ENCODE results near the gene PTPRN2. TPM values are rescaled to one million over a fixed set of nuclear protein-coding genes. Genes with fewer than 3 reads are reported as not detected.

PTPRN2 gene
- total RNA-seq, 1 experiment from 2014 or later, result 2.1 TPM

GRCh38 chr7:157792241-157793086, 795.2 kb downstream of the PTPRN2 start (continued):
- TF ChIP-seq, protein P1, sequence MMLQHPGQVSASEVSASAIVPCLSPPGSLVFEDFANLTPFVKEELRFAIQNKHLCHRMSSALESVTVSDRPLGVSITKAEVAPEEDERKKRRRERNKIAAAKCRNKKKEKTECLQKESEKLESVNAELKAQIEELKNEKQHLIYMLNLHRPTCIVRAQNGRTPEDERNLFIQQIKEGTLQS (IDR thresholded peaks at IDR 0.05), result no peak
- no peak for TF ChIP-seq POLR2A (IDR thresholded peaks at IDR 0.05; ENCODE audit: borderline replicate concordance, extremely low read depth, insufficient read depth, insufficient read length)

DNA sequence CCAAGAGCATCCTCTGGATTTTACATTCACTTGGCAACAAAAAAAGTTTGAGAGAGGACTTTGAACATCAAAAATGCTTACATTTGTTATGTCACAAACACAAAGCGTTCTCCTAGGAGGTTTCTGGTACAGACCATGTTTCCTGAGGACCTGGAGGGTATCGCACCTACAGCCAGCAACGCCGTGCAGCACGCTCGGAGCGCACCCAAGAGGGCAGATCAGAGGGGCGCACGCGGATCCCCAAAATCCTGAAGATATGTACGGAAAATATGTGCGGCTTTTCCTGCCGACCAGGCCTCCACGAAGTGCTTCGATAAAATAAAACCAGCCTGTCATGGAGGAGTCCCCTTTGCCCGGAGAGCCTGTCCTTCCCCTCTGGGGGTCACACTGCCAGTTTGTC, 796.0 kb downstream of the PTPRN2 start:
- CTCF ChIA-PET, result no interaction called here
- no peak for TF ChIP-seq SP1 (IDR thresholded peaks at IDR 0.05; ENCODE audit: low read depth)
- no peak for TF ChIP-seq ELF1 (IDR thresholded peaks at IDR 0.05; ENCODE audit: borderline replicate concordance, low read depth)
- Histone ChIP-seq H2AFZ (ENCODE audit: low read depth, low read length, poor library complexity, severe bottlenecking) (no peak overlapping the region), H3K79me2 (ENCODE audit: insufficient read depth, low read length) (no peaks in the 10 kb centered on the region), H3K4me3 (replicated peaks in 1 of 2; ENCODE audit: low read depth in 1 of 2, low read length in 2 of 2) (no peak overlapping the region), H3K27me3 (ENCODE audit: insufficient read depth, low read length) (no peaks in the 10 kb centered on the region), H3K4me1 (ENCODE audit: control insufficient read depth in 1 of 2, insufficient read depth in 2 of 2, low read length in 2 of 2) (no peaks in the 10 kb centered on the region), H3K36me3 (ENCODE audit: control insufficient read depth in 1 of 2, insufficient read depth in 2 of 2, low read length in 2 of 2) (no peaks in the 10 kb centered on the region), H3K9ac (ENCODE audit: low read length) (no peak overlapping the region), H3K9me2 (ENCODE audit: insufficient read depth) (no peaks in the 10 kb centered on the region), H3K4me2 (ENCODE audit: low read length) (no peak overlapping the region), H4K20me1 (ENCODE audit: insufficient read depth) (no peaks in the 10 kb centered on the region), H3K27ac (ENCODE audit: low read depth, low read length) (no peak overlapping the region), H3K9me3 (ENCODE audit: control insufficient read depth in 1 of 2, insufficient read depth in 1 of 2, low read depth in 1 of 2, low read length in 2 of 2) (no peaks in the 10 kb centered on the region)
- DNase-seq (ENCODE audit: low read depth, low spot score), result no peak
- RAD21 ChIA-PET (ENCODE audit: low non-redundant PET in 1 of 2, low total read pairs in 2 of 2, uncharacterized antibody in 2 of 2, unreplicated experiment in 2 of 2), result no interaction called here
- ATAC-seq, result no peak
- intact Hi-C loops (cut with micrococcal nuclease), result no loop called here
- POLR2A ChIA-PET, result no interaction called here
- BruUV-seq (replicated peaks), result no TSS peak

- no peak overlapping the region for H3K27ac ChIP-seq (ENCODE audit: low read depth, low read length)
- H3K9ac ChIP-seq (ENCODE audit: low read length), result no peak overlapping the region
- H3K79me2 ChIP-seq (ENCODE audit: insufficient read depth, low read length), result no peaks in the 10 kb centered on the region
- no peaks in the 10 kb centered on the region for H4K20me1 ChIP-seq (ENCODE audit: insufficient read depth)
- intact Hi-C loops (cut with micrococcal nuclease), result no loop called here
- no peak for DNase-seq (ENCODE audit: low read depth, low spot score)
- POLR2A ChIA-PET, result no interaction called here
- no peaks in the 10 kb centered on the region for H3K9me2 ChIP-seq (ENCODE audit: insufficient read depth)
- H3K4me2 ChIP-seq (ENCODE audit: low read length), result no peak overlapping the region
- CTCF ChIA-PET, result no interaction called here
- ATAC-seq, result no peak
- no peaks in the 10 kb centered on the region for H3K4me1 ChIP-seq (ENCODE audit: control insufficient read depth in 1 of 2, insufficient read depth in 2 of 2, low read length in 2 of 2)
- H2AFZ ChIP-seq (ENCODE audit: low read depth, low read length, poor library complexity, severe bottlenecking), result no peak overlapping the region
- no TSS peak for BruUV-seq (replicated peaks)
- H3K4me3 ChIP-seq (replicated peaks in 1 of 2; ENCODE audit: low read depth in 1 of 2, low read length in 2 of 2), result no peak overlapping the region
- RAD21 ChIA-PET (ENCODE audit: low non-redundant PET in 1 of 2, low total read pairs in 2 of 2, uncharacterized antibody in 2 of 2, unreplicated experiment in 2 of 2), result no interaction called here
- H3K36me3 ChIP-seq (ENCODE audit: control insufficient read depth in 1 of 2, insufficient read depth in 2 of 2, low read length in 2 of 2), result no peaks in the 10 kb centered on the region
- H3K9me3 ChIP-seq (ENCODE audit: control insufficient read depth in 1 of 2, insufficient read depth in 1 of 2, low read depth in 1 of 2, low read length in 2 of 2), result no peaks in the 10 kb centered on the region
- no peaks in the 10 kb centered on the region for H3K27me3 ChIP-seq (ENCODE audit: insufficient read depth, low read length)
- TF ChIP-seq POLR2A (IDR thresholded peaks at IDR 0.05; ENCODE audit: borderline replicate concordance, extremely low read depth, insufficient read depth, insufficient read length) (no peak), ZNF274 (IDR thresholded peaks at IDR 0.05; ENCODE audit: low read depth, low read length) (no peak), SIN3A (IDR thresholded peaks at IDR 0.05; ENCODE audit: low read depth) (no peak), YY1 (IDR thresholded peaks at IDR 0.05; ENCODE audit: extremely low read depth, insufficient replicate concordance, low read depth, low read length) (no peak), POLR2AphosphoS5 (IDR thresholded peaks at IDR 0.05; ENCODE audit: low read depth, low read length) (no peak), TCF7L2 (IDR thresholded peaks at IDR 0.05; ENCODE audit: borderline replicate concordance, extremely low read depth, insufficient read depth, insufficient read length) (no peak)
- TF ChIP-seq, protein P2, sequence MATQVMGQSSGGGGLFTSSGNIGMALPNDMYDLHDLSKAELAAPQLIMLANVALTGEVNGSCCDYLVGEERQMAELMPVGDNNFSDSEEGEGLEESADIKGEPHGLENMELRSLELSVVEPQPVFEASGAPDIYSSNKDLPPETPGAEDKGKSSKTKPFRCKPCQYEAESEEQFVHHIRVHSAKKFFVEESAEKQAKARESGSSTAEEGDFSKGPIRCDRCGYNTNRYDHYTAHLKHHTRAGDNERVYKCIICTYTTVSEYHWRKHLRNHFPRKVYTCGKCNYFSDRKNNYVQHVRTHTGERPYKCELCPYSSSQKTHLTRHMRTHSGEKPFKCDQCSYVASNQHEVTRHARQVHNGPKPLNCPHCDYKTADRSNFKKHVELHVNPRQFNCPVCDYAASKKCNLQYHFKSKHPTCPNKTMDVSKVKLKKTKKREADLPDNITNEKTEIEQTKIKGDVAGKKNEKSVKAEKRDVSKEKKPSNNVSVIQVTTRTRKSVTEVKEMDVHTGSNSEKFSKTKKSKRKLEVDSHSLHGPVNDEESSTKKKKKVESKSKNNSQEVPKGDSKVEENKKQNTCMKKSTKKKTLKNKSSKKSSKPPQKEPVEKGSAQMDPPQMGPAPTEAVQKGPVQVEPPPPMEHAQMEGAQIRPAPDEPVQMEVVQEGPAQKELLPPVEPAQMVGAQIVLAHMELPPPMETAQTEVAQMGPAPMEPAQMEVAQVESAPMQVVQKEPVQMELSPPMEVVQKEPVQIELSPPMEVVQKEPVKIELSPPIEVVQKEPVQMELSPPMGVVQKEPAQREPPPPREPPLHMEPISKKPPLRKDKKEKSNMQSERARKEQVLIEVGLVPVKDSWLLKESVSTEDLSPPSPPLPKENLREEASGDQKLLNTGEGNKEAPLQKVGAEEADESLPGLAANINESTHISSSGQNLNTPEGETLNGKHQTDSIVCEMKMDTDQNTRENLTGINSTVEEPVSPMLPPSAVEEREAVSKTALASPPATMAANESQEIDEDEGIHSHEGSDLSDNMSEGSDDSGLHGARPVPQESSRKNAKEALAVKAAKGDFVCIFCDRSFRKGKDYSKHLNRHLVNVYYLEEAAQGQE (IDR thresholded peaks at IDR 0.05; ENCODE audit: low read depth), result no peak
- TF ChIP-seq, protein P3, sequence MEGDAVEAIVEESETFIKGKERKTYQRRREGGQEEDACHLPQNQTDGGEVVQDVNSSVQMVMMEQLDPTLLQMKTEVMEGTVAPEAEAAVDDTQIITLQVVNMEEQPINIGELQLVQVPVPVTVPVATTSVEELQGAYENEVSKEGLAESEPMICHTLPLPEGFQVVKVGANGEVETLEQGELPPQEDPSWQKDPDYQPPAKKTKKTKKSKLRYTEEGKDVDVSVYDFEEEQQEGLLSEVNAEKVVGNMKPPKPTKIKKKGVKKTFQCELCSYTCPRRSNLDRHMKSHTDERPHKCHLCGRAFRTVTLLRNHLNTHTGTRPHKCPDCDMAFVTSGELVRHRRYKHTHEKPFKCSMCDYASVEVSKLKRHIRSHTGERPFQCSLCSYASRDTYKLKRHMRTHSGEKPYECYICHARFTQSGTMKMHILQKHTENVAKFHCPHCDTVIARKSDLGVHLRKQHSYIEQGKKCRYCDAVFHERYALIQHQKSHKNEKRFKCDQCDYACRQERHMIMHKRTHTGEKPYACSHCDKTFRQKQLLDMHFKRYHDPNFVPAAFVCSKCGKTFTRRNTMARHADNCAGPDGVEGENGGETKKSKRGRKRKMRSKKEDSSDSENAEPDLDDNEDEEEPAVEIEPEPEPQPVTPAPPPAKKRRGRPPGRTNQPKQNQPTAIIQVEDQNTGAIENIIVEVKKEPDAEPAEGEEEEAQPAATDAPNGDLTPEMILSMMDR (IDR thresholded peaks at IDR 0.05 in 2 of 3, conservative IDR thresholded peaks at IDR 0.05 in 1 of 3; ENCODE audit: borderline replicate concordance in 1 of 3, insufficient read depth in 1 of 3, low read depth in 2 of 3, low read length in 2 of 3), result no peak
Observed at GRCh38 chr7:157791261-157791660, 796.4 kb downstream of the PTPRN2 start.
